Stimulated activated CD4-positive, alpha-beta T cell treated with anti-CD3 and anti-CD28 coated beads, Interleukin-2, amount 100 ng/mL, for 4 hours (primary cell): Measurements from ENCODE around the gene FXYD4.

Source experiments
- DNase-seq: peaks from one replicate; pipeline ENCODE4 v3.0.0-alpha.2; 2020; ENCODE audit warnings: low read depth

FXYD4 gene

GRCh38 chr10:43344051-43344450 is 27.4 kb upstream of the FXYD4 start:
- no peak for DNase-seq

GRCh38 chr10:43347997-43348396 is 23.4 kb upstream of the FXYD4 start:
- DNase-seq = no peak

GRCh38 chr10:43348511-43349312 is 22.7 kb upstream of the FXYD4 start:
- peak; percentile 75 for DNase-seq

GRCh38 chr10:43350156-43350555 is 21.3 kb upstream of the FXYD4 start:
- no peak for DNase-seq

GRCh38 chr10:43350686-43351085 is 20.8 kb upstream of the FXYD4 start:
- no peak for DNase-seq

- DNase-seq = no peak
Observed at GRCh38 chr10:43351301-43351700, 20.1 kb upstream of the FXYD4 start.

GRCh38 chr10:43352951-43353350 is 18.5 kb upstream of the FXYD4 start:
- DNase-seq = no peak

- no peak for DNase-seq
Observed at GRCh38 chr10:43353495-43354329, 17.7 kb upstream of the FXYD4 start.

- no peak for DNase-seq
Observed at GRCh38 chr10:43354330-43354635, 17.2 kb upstream of the FXYD4 start.

GRCh38 chr10:43354879-43355380 is 16.5 kb upstream of the FXYD4 start:
- no peak for DNase-seq

GRCh38 chr10:43355749-43356371 is 15.6 kb upstream of the FXYD4 start:
- no peak for DNase-seq

GRCh38 chr10:43360086-43360485 is 11.3 kb upstream of the FXYD4 start:
- DNase-seq = no peak

GRCh38 chr10:43361547-43362190 is 9.8 kb upstream of the FXYD4 start:
- peak; percentile 26 for DNase-seq

GRCh38 chr10:43362191-43362839 is 9.1 kb upstream of the FXYD4 start:
- DNase-seq = peak; percentile 98

GRCh38 chr10:43365001-43365400 is 6.4 kb upstream of the FXYD4 start:
- DNase-seq = no peak

GRCh38 chr10:43369921-43370320 is 1.5 kb upstream of the FXYD4 start:
- DNase-seq = no peak

- DNase-seq = no peak
Observed at GRCh38 chr10:43370671-43371215, 693 bp upstream of the FXYD4 start.

GRCh38 chr10:43372765-43373361 is 1.4 kb downstream of the FXYD4 start:
- no peak for DNase-seq

- DNase-seq = no peak
Observed at GRCh38 chr10:43373461-43373860, 2.0 kb downstream of the FXYD4 start.

- no peak for DNase-seq
Observed at GRCh38 chr10:43374194-43374593, 2.8 kb downstream of the FXYD4 start.

- DNase-seq = no peak
Observed at GRCh38 chr10:43375401-43376020, 4.1 kb downstream of the FXYD4 start.
